ENCODE results near the gene PTPRM.

- TF ChIP-seq, protein P1, sequence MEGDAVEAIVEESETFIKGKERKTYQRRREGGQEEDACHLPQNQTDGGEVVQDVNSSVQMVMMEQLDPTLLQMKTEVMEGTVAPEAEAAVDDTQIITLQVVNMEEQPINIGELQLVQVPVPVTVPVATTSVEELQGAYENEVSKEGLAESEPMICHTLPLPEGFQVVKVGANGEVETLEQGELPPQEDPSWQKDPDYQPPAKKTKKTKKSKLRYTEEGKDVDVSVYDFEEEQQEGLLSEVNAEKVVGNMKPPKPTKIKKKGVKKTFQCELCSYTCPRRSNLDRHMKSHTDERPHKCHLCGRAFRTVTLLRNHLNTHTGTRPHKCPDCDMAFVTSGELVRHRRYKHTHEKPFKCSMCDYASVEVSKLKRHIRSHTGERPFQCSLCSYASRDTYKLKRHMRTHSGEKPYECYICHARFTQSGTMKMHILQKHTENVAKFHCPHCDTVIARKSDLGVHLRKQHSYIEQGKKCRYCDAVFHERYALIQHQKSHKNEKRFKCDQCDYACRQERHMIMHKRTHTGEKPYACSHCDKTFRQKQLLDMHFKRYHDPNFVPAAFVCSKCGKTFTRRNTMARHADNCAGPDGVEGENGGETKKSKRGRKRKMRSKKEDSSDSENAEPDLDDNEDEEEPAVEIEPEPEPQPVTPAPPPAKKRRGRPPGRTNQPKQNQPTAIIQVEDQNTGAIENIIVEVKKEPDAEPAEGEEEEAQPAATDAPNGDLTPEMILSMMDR (IDR thresholded peaks at IDR 0.05) = no peak
- TF ChIP-seq POLR2A (IDR thresholded peaks at IDR 0.05; ENCODE audit: low read length) = no peak
Observed at GRCh38 chr18:7624697-7625096, 57.6 kb downstream of the PTPRM start.
